ENCODE results near the gene CNTFR.

- TF ChIP-seq CTCF (IDR thresholded peaks at IDR 0.05) = no peak
- no peak for TF ChIP-seq POLR2A (IDR thresholded peaks at IDR 0.05)
These were observed 9.7 kb downstream of the CNTFR start for GRCh38 chr9:34579808-34580163.
